NCI-H748 (cell line): Measurements from ENCODE around the gene ZDHHC1.
A peak's percentile ranks its signal among the peaks of the same experiment; 100 is the strongest.
"Not testable (repeated sequence)": the region's sequence is repeated elsewhere in the genome, so short reads cannot be mapped to it uniquely, and the experiment has no call there.

Experiments
- DNase-seq: peaks from one replicate; lab custom pipeline; 2025; ENCODE audit not compliant: unreplicated experiment; lab: John Stamatoyannopoulos, UW

The ZDHHC1 gene

DNA sequence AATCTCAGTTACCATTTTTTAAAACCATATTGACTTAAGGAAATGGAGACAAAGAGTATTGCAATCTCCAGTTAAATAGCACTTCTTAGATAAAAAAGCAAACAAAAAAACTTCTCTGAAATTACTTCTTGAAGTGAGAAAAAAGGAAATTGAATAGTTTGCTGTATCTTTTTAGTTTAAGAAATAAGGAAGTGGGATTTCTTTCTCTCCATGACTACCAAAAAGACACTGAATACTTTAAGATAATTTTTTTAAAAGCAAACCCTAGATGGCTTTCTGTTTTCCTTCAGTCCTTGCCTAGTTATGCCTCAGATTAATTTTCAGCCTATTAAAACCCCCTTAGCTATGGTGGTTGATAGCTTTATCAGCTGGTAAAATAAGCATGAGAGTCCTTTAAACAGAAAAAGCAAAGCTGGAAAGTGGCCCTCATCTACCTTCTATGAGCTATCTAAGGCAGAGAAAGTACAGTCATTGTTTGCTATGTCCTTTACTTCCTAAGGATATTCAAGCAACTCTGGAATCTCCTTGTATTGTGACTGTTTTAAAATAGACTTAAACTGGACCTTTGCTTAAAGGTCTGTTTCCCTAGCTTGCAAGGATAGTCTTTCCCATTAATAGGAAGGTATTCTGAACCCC, 51.6 kb downstream of the ZDHHC1 start:
- DNase-seq: no peak

DNA sequence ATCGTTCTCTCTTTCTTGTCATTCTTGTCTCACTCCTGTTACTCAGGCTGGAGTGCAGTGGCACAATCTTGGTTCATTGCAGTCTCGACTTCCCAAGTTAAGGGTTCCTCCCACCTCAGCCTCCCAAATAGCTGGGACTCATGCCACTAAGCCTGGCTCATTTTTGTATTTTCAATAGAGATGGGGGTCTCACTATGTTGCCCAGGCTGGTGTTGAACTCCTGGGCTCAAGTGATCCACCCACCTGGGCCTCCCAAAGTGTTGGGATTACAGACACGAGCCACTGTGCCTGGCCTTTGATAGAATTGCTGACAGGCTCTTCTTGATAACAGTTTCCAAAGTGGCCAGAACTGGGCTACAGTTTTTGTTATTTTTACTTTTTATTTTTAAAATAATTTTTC, 55.2 kb downstream of the ZDHHC1 start:
- DNase-seq: no peak

DNA sequence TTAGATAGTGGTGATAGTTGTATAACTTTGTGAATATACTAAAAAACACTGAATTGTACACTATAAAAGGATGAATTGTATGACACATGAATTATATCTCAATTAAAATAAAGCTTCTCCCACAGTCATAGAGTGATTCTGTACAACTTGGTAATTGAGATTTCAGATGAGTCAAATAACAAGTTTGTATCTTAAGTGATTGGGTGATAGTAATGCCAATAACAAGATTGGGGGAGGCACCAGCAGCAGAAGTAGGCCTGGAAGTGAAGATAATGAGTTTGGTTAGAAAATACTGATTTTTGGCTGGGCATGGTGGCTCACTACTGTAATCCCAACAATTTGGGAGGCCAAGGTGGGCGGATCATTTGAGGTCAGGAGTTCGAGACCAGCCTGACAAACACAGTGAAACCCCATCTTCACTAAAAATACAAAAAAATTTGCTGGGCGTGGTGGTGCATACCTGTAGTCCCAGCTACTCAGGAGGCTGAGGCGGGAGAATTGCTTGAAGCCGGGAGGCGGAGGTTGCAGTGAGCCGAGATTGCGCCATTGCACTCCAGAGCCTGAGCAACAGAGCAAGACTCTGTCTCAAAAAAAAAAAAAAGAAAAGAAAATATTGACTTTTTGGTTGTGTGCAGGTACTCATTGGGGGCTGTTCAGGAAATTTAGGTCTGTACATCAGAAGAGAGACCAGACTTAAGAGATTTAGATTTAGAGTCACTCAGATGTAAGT, 56.6 kb downstream of the ZDHHC1 start:
- DNase-seq: not testable (repeated sequence)

DNA sequence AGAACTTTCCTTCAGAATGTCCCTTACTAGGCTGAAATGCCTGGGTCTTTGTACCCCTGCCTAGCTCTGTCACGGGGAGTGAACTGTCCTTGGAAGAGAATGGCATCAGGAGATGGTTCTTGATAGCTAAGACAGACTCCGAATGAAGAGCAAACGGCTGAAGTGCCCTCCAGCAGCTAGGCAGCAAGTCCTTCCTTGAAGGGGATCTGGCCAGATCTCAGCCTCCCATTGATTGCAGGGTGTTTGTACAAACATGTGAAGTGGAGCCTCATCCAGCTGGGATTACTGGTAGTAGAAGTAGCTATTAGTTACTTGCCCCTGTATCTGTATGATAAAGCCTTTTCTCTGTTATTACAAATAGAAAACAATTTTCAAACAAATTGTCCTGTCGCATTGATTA, 58.7 kb downstream of the ZDHHC1 start:
- peak; percentile 1 for DNase-seq

DNA sequence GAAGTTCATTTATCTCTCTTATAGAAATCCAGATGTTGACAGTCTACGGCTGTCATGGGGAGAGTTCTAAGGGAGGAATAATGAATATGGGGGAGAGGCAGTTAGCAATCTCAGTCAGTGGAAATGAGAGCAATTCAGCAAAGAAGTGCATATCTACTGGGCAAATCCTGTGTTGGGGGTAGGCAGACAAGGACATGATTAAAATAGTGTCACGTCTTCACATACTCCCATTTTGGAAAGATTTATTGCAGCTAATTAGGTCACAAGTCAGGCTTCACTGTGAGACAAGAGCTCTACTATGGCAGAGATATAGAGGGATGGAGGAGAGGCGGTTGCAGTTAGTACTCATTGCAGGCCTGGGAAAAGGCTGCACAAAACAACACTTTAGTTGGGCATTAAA, 59.9 kb downstream of the ZDHHC1 start:
- no peak for DNase-seq

DNA sequence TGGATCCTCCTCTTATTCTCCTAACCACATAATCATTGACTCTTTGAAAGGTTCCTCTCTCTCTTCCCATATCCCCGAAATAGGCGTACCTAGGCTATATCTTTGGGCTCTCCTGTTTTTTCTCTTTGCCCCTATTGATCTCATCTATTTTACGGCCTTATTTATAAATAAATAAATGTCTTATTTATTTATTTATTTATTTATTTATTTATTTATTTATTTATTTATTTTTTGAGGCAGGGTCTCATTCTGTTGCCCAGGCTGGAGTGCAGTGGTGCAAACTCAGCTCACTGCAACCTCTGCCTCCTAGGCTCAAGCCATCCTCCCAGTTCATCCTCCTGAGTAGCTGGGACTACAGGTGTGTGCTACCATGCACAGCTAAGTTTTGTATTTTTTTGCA, 63.8 kb downstream of the ZDHHC1 start:
- not testable (repeated sequence) for DNase-seq

DNA sequence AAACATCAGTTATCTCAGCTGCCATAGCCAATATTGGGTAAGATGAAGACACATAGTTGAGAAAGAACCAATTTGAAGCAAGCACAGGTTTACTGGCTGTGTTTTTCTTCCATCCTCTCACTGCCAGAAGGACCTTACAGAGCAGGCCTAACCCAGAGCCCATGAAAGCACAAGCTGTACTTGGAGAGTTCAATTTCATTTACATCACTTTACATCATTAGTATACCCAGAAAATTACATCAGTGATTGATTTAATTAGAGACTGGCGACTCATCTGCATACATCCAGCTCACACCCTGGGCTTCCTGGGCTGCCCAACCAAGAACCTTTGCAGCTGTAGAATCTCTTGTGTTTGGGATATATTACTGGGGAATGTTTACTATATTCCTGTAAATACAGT, 66.0 kb downstream of the ZDHHC1 start:
- no peak for DNase-seq

DNA sequence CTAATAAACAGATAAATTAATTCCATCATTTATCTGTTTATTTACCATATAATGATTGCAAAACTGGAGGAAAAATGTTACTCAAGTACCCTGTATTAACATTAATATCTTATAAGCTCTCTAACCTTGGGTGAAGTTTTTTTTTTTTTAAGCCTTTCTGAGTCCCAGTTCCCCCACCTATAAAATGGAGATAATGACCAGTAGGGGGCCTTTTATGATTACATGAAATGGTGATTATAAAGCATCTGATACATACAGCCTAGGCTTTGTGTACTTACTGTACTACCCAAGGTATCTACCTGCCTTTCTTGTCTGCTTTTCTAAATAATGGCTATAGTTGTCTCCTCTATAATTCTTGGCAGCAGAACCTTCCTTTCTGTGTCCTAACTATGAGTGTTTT, 67.1 kb downstream of the ZDHHC1 start:
- DNase-seq: peak; percentile 16

DNA sequence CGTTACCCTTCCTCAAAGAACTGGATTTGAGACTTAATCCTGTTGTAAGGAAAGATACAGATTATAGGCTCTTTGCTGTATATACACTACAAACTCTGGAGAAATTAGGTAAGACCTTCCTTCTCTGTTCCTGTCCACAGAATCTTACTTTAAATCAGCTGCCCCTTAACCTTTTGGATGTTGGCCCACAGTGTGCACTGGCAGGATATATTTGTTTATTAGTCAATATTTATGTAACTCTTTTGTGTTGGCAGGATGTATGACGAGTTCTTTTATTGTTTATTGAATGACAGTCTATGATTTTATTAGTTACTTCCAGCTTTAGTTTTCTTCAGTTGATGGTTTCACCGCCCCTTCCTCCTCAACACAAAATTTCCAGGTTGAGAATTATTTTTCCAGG, 69.9 kb downstream of the ZDHHC1 start:
- no peak for DNase-seq

DNA sequence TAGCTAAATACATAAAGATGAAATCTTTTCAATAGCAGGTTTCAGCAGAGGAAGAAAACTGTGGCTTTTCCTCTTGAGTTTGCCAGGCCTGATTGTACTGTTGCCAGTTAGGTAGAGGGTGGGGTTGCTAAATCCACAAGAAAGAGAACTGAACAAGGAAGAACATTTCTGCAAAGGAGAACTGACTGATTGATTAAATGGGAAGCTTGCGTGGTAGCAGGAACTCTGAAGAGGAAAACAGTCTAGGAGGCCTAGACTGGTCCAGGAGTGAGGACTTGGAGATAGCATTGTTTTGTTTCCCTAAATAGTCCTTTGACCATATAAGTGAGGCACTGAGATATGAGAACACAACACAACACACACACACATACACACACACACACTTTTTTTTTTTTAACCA, 70.9 kb downstream of the ZDHHC1 start:
- DNase-seq: no peak
